Neuron (in vitro differentiated cells): ENCODE results near the gene GMDS.

Experiments
- H2AFZ ChIP-seq: one replicate; pipeline ENCODE4 v1.6.1; 2013; ENCODE audit warnings: low read depth, mild to moderate bottlenecking, inconsistent platforms, low read length, moderate library complexity
- H3K27me3 ChIP-seq: one replicate; pipeline ENCODE4 v1.6.1; 2013; ENCODE audit warnings: low read length; ENCODE audit not compliant: insufficient read depth
- H3K36me3 ChIP-seq: one replicate; pipeline ENCODE4 v1.6.1; 2013; ENCODE audit warnings: low read length; ENCODE audit not compliant: insufficient read depth
- H3K4me1 ChIP-seq: one replicate; pipeline ENCODE4 v1.6.1; 2013; ENCODE audit warnings: low read length; ENCODE audit not compliant: insufficient read depth
- H3K4me3 ChIP-seq: 2 replicates; pipeline ENCODE4 v1.5.1; 2013; ENCODE audit warnings: mild to moderate bottlenecking, low read length, moderate library complexity
- H3K9me3 ChIP-seq: one replicate; pipeline ENCODE4 v1.6.1; 2013; ENCODE audit warnings: low read length

GMDS gene

DNA sequence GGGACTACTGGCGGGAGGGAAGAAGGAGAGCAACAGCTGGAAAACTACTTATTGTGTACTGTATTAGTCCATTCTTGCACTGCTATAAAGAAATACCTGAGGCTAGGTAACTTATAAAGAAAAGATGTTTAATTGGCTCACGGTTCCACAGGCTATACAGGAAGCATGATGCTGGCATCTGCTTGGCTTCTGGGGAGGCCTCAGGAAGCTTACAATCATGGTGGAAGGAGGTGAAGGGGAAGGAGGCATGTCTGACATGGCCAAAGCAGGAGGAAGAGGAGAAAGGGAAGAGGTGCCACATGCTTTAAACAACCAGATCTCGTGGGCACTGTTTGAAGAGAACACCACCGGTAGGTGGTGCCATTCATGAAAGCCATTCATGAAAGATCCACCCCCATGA is 67.3 kb downstream of the GMDS start:
- Histone ChIP-seq H3K4me3 (no peak overlapping the region), H3K4me1 (no peaks in the 10 kb centered on the region), H3K27me3 (no peaks in the 10 kb centered on the region), H2AFZ (no peak overlapping the region), H3K36me3 (no peaks in the 10 kb centered on the region), H3K9me3 (no peaks in the 10 kb centered on the region)

DNA sequence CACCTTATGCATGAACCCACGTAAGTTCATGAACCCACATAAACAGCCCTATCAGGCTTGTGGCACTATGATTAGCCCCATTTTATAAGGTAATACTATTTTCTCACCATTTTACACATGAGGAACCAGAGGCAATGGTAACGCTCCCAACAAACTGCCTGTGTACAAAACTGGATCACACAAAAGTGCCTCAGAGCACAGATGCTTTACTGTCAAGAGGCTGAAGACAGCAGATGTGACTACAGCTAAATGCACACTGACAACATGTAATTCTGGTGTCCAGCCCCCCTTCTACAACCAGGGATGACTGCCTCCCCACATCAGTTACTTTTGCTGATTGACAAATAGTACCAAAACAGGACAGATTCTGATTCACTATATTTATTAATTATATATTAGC is 69.6 kb downstream of the GMDS start:
- Histone ChIP-seq H3K36me3 (no peaks in the 10 kb centered on the region), H3K9me3 (no peaks in the 10 kb centered on the region), H3K27me3 (no peaks in the 10 kb centered on the region), H2AFZ (no peak overlapping the region), H3K4me1 (no peaks in the 10 kb centered on the region), H3K4me3 (no peak overlapping the region)

DNA sequence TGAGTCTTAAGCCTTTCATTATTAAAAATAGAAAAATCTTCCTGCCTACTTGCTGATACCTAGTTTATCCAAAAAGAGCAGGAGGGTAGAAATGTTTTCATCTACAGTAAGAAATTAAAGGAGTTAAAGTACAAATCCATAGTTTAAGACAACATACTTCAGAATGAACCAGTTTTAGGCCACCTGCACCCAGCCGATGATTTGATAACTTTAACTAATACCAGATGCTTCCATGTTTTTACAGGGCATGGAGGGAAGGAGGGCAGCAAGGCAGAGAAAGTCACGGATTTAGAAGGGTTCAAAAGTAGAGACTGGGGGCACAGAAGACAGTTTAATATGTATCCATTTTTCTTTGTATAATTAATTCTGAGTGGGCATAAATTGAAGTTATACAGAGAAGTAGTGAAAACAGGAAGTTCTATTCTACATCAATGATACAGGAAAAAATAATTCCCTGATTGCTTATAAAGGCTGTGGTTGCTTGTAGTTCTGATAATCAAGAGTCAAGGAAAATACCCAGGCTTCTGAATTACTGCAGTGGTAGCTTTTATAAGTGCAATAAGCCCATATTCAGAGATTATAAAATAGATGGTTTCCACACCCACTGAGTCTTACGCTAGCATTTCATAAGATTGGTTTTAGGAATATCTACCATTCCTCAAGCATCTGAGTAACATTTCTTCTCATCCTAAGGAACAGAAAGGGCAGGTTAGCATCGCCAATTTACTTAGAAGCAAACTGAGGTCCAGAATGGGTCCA is 72.0 kb downstream of the GMDS start:
- Histone ChIP-seq H3K4me3 (no peak overlapping the region), H3K36me3 (no peaks in the 10 kb centered on the region), H2AFZ (no peak overlapping the region), H3K9me3 (no peaks in the 10 kb centered on the region), H3K4me1 (no peaks in the 10 kb centered on the region), H3K27me3 (no peaks in the 10 kb centered on the region)

DNA sequence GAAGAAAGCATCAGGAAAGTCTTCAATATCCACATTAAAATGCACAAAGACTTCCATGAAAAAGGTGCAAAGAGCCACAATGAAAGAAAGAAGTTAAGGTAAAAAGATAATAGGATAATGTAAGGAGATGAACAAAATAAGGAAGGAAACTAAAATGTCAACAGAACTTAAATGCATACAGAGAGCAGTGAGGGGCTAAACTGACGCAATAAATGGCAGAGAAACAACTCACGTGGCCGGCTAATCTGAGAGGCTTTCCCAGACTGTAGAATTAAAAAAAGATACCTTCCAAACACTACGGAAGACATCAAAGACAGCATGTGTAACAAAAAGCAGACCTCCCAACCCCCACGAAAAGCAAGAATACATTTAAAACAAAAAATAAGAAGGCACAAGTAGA is 73.7 kb downstream of the GMDS start:
- Histone ChIP-seq H3K36me3 (no peaks in the 10 kb centered on the region), H2AFZ (no peak overlapping the region), H3K27me3 (no peaks in the 10 kb centered on the region), H3K4me1 (no peaks in the 10 kb centered on the region), H3K4me3 (no peak overlapping the region), H3K9me3 (no peaks in the 10 kb centered on the region)

DNA sequence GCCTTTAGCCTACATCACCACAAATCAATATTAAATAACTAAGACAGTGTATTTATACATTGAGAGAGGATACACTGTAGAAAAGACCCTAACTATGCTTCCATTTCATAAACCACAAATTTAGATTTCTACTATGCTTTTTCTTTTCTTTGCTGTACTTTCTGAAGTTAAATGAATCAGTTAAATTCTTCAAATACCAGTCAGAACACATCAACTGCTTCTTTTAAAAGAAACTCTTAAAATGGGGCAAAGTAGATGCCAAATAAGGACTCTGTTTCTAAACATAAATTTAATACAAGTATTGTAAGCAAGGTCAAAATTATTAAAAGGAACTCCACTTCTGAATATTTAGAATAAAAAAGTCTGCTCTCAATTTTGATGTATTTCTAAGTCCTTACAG is 76.9 kb downstream of the GMDS start:
- H3K27me3 ChIP-seq: no peaks in the 10 kb centered on the region
- no peaks in the 10 kb centered on the region for H3K9me3 ChIP-seq
- H3K4me3 ChIP-seq: no peak overlapping the region
- no peaks in the 10 kb centered on the region for H3K36me3 ChIP-seq
- no peak overlapping the region for H2AFZ ChIP-seq
- H3K4me1 ChIP-seq: no peaks in the 10 kb centered on the region

DNA sequence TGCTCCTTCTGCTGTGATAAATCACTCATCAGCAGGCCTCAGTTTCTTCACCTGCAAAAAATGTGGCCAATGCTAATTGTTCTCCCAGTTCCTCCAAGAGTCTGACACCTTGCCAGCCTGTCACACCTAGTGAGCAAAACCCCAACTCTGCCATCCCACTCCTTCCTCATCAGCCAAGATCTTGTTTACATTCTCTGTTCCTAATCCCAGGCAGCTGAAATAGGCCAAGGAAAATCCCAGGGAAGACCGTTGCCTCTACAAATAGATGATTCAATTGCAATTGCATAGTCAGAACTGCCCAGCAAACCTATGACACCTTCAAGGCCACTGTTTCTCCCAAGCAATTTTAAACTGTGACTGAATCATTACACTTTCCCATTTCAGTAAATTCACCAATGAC is 78.7 kb downstream of the GMDS start:
- no peaks in the 10 kb centered on the region for H3K4me1 ChIP-seq
- no peak overlapping the region for H2AFZ ChIP-seq
- H3K27me3 ChIP-seq: no peaks in the 10 kb centered on the region
- no peaks in the 10 kb centered on the region for H3K36me3 ChIP-seq
- H3K4me3 ChIP-seq: no peak overlapping the region
- H3K9me3 ChIP-seq: no peaks in the 10 kb centered on the region

DNA sequence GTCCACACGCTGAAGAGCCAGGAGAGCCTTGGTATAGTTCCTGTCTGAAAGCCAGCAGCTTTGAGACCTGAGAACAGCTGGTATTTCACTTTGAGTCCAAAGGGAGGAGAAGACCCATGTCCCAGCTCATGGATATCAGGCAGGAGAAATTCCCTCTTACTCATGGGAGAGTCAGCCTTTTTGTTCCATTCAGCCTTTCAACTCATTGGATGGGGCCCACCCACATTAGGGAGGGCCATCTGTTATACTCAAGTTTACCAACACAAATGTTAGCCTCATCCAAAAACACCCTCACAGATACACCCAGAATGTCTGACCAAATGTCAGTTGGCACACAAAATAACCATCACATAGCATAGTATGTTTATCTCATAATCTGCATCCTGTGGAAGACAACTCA is 80.1 kb downstream of the GMDS start:
- Histone ChIP-seq H3K27me3 (no peaks in the 10 kb centered on the region), H3K4me1 (peaks cover 1% of the 10 kb centered on the region), H2AFZ (no peak overlapping the region), H3K36me3 (no peaks in the 10 kb centered on the region), H3K9me3 (no peaks in the 10 kb centered on the region), H3K4me3 (no peak overlapping the region)

DNA sequence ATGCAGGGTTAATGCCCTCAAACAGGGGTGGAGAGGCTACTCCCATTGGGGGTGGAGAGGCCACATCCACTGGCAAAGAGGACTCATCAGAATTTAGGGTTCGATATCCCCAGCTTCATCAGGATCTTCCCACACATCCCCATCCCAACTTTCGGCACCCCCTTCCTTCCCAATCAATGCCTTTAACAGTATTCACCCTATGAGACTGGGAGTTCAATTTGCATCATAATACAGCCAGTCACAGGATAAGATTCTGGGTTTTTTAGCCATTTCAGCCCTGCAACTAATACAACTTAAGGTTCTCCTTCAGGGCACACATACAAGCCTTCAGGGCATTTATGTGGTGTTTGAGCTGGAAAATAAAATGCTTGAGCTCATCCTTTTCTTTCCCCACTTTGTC is 80.9 kb downstream of the GMDS start:
- H3K36me3 ChIP-seq: no peaks in the 10 kb centered on the region
- H3K4me1 ChIP-seq: peaks cover 1% of the 10 kb centered on the region
- H3K4me3 ChIP-seq: no peak overlapping the region
- no peaks in the 10 kb centered on the region for H3K27me3 ChIP-seq
- H2AFZ ChIP-seq: no peak overlapping the region
- H3K9me3 ChIP-seq: no peaks in the 10 kb centered on the region

DNA sequence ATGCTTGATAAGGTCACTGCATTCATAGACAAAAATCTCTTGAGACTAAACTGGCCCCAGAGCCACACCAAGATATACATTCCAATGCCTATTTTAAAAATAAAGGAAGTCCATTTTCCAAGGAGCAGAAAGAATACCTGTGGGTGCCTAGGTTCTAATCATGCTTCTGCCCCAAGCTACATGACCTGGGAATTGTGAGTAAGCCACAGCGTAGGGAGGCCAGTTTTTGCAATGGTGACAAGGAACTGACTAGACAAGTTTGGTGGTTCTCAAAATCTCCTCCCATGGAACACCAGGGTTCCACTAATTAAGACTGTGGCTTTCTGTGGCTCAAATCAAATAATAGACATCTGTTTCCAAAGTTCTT is 83.3 kb downstream of the GMDS start:
- Histone ChIP-seq H2AFZ (no peak overlapping the region), H3K4me1 (peaks cover 1% of the 10 kb centered on the region), H3K9me3 (no peaks in the 10 kb centered on the region), H3K36me3 (no peaks in the 10 kb centered on the region), H3K27me3 (no peaks in the 10 kb centered on the region), H3K4me3 (no peak overlapping the region)

DNA sequence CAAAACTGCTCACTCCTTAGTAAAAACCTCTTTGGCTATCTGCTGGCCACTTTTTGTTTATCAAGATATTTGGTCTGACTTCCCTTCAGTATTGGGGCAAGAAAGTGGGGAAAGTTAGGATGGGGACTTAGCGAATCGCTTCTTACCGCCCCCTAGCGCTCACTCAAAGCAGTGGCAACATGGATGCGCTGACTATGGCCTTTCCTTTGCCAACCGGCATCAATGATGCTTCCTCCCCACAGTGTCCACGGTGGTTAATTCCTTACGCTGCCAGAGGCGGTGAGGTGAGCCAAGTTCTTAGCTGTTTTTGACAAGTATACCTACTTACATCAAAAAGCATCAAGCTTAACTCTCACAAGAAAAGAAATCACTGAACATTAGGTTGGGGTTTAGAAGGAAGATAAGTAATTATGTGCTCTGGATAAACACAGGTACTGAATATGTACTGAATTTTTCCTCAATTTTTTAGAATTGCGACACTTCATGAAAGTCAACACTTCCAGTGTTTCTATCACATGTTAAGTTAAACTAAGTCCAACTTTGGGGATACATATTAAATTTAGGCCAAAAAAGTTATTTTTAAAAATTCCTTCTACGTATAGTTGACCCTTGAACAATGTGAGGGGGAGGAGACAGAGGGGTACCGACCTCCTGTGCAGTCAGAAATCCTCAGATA is 86.7 kb downstream of the GMDS start:
- Histone ChIP-seq H3K36me3 (no peaks in the 10 kb centered on the region), H2AFZ (no peak overlapping the region), H3K27me3 (no peaks in the 10 kb centered on the region), H3K9me3 (no peaks in the 10 kb centered on the region), H3K4me1 (peaks cover 1% of the 10 kb centered on the region), H3K4me3 (no peak overlapping the region)

DNA sequence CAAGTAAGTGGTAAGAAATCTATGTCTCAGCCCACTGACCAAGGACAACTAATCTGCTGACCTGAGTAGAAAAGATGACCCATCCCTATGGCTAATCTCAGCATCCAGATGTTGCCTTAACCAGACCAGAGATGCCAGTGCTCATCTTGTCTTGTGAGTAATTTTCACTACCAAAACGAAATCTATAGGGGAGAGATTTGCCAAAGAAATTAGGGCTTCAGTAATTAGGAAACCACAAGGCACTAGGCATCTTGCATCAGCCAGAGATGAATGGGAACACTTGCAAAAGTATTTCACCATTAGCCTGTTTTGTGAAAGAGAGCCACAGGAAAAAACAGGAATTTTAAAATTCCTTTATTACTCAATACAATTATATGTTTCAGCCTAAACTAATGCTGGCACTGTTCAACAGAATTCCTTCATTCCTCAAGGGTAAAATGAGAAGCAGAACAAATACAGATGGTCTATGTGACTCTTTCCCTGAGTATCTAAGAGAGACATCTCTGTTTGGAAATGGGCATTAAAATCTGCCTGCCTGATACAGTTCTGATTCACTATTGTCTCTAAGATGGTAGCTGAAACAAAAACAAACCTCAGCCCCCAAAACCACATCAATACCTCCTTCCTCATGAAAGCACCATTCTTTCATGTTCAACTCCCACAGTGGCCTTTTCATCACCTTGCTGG is 87.8 kb downstream of the GMDS start:
- Histone ChIP-seq H3K9me3 (no peaks in the 10 kb centered on the region), H3K4me3 (no peak overlapping the region), H2AFZ (no peak overlapping the region), H3K27me3 (no peaks in the 10 kb centered on the region), H3K4me1 (peaks cover 1% of the 10 kb centered on the region), H3K36me3 (no peaks in the 10 kb centered on the region)

DNA sequence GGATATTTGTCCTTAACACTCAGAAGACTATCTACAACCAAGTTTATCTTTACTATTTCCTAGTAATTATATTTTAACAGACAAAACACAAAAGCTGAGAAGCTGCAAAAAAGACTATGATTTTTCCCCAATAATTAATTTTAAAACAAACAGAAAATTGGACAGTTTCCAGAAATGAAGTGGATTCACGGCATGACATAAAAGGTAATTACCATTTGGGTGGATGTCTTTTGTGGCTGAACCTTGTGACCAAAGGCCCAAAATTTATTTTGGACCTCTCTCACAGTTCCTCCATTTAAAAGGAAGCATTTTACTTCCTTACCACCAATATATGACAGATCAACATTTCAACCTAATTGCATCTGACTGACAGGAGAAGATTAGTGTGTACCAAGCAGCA is 90.2 kb downstream of the GMDS start:
- H3K4me1 ChIP-seq: no peaks in the 10 kb centered on the region
- H3K4me3 ChIP-seq: no peak overlapping the region
- H2AFZ ChIP-seq: no peak overlapping the region
- no peaks in the 10 kb centered on the region for H3K27me3 ChIP-seq
- no peaks in the 10 kb centered on the region for H3K36me3 ChIP-seq
- no peaks in the 10 kb centered on the region for H3K9me3 ChIP-seq

DNA sequence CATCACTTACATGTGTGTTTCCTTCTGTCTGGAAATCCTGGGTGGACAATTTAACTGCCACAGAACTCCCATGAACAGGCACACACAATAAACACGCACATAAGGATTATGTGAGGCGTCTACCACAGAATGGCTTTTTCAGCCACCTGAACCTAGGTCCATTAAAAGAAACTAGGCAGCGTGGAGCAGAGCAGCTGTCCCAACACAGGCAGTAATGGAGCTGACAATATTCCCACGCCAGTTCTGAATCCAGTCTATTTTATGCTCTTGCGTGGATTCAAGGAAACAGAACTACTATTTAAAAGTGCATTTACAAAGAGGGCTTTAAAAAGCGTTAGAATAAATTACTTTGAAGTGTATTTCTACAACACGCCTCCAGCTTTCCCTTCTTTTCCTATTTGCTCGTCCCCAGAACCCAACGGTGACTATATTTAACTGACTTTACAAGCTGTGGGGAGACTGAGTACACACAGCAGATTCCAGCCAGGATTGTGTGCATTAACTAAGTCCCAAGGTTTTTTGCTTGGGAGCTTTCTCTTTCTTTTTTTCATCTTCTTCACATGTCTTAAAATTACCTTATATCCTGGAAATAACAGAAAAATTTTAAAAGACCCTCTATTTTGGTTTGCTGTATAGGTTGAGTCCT is 95.9 kb downstream of the GMDS start:
- Histone ChIP-seq H3K4me1 (no peaks in the 10 kb centered on the region), H3K27me3 (no peaks in the 10 kb centered on the region), H2AFZ (no peak overlapping the region), H3K4me3 (no peak overlapping the region), H3K9me3 (no peaks in the 10 kb centered on the region), H3K36me3 (no peaks in the 10 kb centered on the region)
